HepG2 (cell line): Measurements from ENCODE around the gene LRRC3C. TPM values are rescaled to one million over a fixed set of nuclear protein-coding genes. Genes with fewer than 3 reads are reported as not detected.
A peak's percentile ranks its signal among the peaks of the same experiment; 100 is the strongest.

Source experiments
- ATAC-seq: fragments of 200-7000 bp; cut with Tn5 transposase; 3 replicates; pipeline ENCODE4 v1.9.1; 2020; ENCODE audit warnings: mild to moderate bottlenecking, moderate library complexity
- BruUV-seq: library from RNA; stranded (reverse); fragments of 400-500 nt; replicated peaks from 2 replicates; lab custom pipeline; 2021; lab: Mats Ljungman, UMichigan
- CTCF ChIA-PET: fragments of 300-600 bp; formaldehyde crosslinking; extraction: SDS; loops from one replicate; lab custom pipeline; 2021; ENCODE audit warnings: low total read pairs, inconsistent platforms, low intra/inter-chr PET ratio; lab: Yijun Ruan, JAX
- POLR2A ChIA-PET: fragments of 350-600 bp; sonication (Branson Sonifier 250); formaldehyde crosslinking; loops from one replicate; lab custom pipeline; 2020; ENCODE audit warnings: antibody characterized with exemption, inconsistent platforms; lab: Yijun Ruan, JAX
- DNase-seq: peaks from one replicate; pipeline ENCODE4 v3.0.0-alpha.2; 2015; ENCODE audit warnings: low spot score
- FAIRE-seq: peaks from 3 replicates; lab custom pipeline; 2011; peaks lifted over from hg19 to GRCh38; lab: Jason Lieb, UNC
- H2AFZ ChIP-seq: one replicate; pipeline ENCODE4 v1.6.1; 2011; ENCODE audit warnings: low read length, inconsistent platforms
- H3K27ac ChIP-seq: fragments of 300-600 bp; 3 replicates; pipeline ENCODE4 v1.8.0; 2011; ENCODE audit warnings: mixed run types, mild to moderate bottlenecking, mixed read lengths, low read length, inconsistent platforms; ENCODE audit not compliant: insufficient read depth; ENCODE audit errors: extremely low read length
- H3K27me3 ChIP-seq, 2 experiments: fragments of 200-600 bp in 1 of 2; 2 replicates in 1 of 2; 3 replicates in 1 of 2; pipeline versions ENCODE4 v1.6.0 to v1.8.0; 2011; ENCODE audit warnings: low read length in 2 of 2, mild to moderate bottlenecking in 2 of 2, moderate library complexity in 2 of 2, inconsistent platforms in 1 of 2; ENCODE audit not compliant: insufficient read depth in 2 of 2, control insufficient read depth in 1 of 2
- H3K36me3 ChIP-seq, 2 experiments: fragments of 200-600 bp in 1 of 2; replicated peaks in 1 of 2; 2 replicates in 1 of 2; 3 replicates in 1 of 2; pipeline versions ENCODE4 v1.5.1 to v1.8.0; 2011; ENCODE audit warnings: low read length in 2 of 2, inconsistent platforms in 1 of 2; ENCODE audit not compliant: insufficient read depth in 2 of 2, control insufficient read depth in 1 of 2
- H3K4me1 ChIP-seq: 2 replicates; pipeline ENCODE4 v1.5.1; 2012; ENCODE audit warnings: low read length, inconsistent platforms; ENCODE audit not compliant: insufficient read depth
- H3K4me2 ChIP-seq: 2 replicates; pipeline ENCODE4 v1.6.0; 2011; ENCODE audit warnings: low read depth, low read length, inconsistent platforms
- H3K4me3 ChIP-seq, 3 experiments: fragments of 200-600 bp in 1 of 3; sonication (generic), shearing (Covaris generic) in 1 of 3; replicated peaks in 1 of 3; 2 replicates each; pipeline ENCODE4 v1.5.1; 2011 to 2016; ENCODE audit warnings: low read length in 3 of 3, inconsistent platforms in 2 of 3, low read depth in 2 of 3, mild to moderate bottlenecking in 2 of 3, control low read depth in 1 of 3, mixed read lengths in 1 of 3; ENCODE audit not compliant: insufficient read depth in 1 of 3
- H3K79me2 ChIP-seq: one replicate; pipeline ENCODE4 v1.6.1; 2011; ENCODE audit warnings: low read length, inconsistent platforms; ENCODE audit not compliant: insufficient read depth
- H3K9ac ChIP-seq: 2 replicates; pipeline ENCODE4 v1.6.0; 2011; ENCODE audit warnings: mild to moderate bottlenecking, low read depth, low read length, inconsistent platforms; ENCODE audit not compliant: insufficient read depth
- H3K9me3 ChIP-seq: 2 replicates; pipeline ENCODE4 v1.5.1; 2012; ENCODE audit warnings: mild to moderate bottlenecking, low read length
- H4K20me1 ChIP-seq: 2 replicates; pipeline ENCODE4 v1.6.0; 2011; ENCODE audit warnings: inconsistent platforms, mild to moderate bottlenecking, low read length, moderate library complexity; ENCODE audit not compliant: insufficient read depth
- PCBP2 ChIP-seq: fragments of 200-400 bp; formaldehyde crosslinking; optimal IDR thresholded peaks from 2 replicates; pipeline ENCODE3; 2018; ENCODE audit warnings: low read length, low read depth; ENCODE audit not compliant: poor library complexity, severe bottlenecking
- SMARCC2 ChIP-seq: fragments of 450-650 bp; IDR thresholded peaks from 2 replicates; pipeline ENCODE4 v1.6.1; 2017; ENCODE audit warnings: antibody characterized with exemption, mild to moderate bottlenecking
- ZNF282 ChIP-seq: fragments of 450-650 bp; IDR thresholded peaks from 2 replicates; pipeline ENCODE4 v1.6.1; 2018; ENCODE audit not compliant: partially characterized antibody
- ZNF616 ChIP-seq: sonication (generic); formaldehyde crosslinking; IDR thresholded peaks from 2 replicates; pipeline ENCODE4 v1.5.0; 2020; ENCODE audit warnings: low read depth, mild to moderate bottlenecking, missing genetic modification reagents
- WGBS: methylation state at CpG from one replicate; pipeline ENCODE4 v1.1.6; 2017; ENCODE audit warnings: low lambda C conversion rate; 5-methylcytosine and 5-hydroxymethylcytosine counted together
- in situ Hi-C: cut with HindIII; loops from 2 replicates; pipeline ENCODE4 v1.10.0; 2017; ENCODE audit warnings: low pct_unique_long_range_greater_than_20kb; ENCODE audit not compliant: extremely low pct_ligation_motif_present
- intact Hi-C: fragments of 100-400 bp; cut with micrococcal nuclease; formaldehyde crosslinking; loops from one replicate; pipeline ENCODE4 v1.10.0; 2022; ENCODE audit not compliant: unreplicated experiment
- polyA plus RNA-seq, 8 experiments: library from polyadenylated mRNA; depleted of rRNA in 3 of 8; stranded (reverse) in 7 of 8; unstranded in 1 of 8; fragments of >200 nt; fragmentation: Illumina TruSeq in 4 of 8; extraction: Trizol in 4 of 8; gene quantifications; 2 replicates each; pipeline versions ENCODE4 v1.2.1 to v1.2.3, GENCODE V29; 2011 to 2016; ENCODE audit warnings: low read depth in 4 of 8, missing spikeins in 1 of 8, mixed read lengths in 1 of 8; ENCODE audit not compliant: insufficient read depth in 1 of 8
- total RNA-seq, 5 experiments: library from RNA; depleted of rRNA; stranded (reverse); fragments of >200 nt; fragmentation: Illumina TruSeq; extraction: Trizol; gene quantifications; 2 replicates each; pipeline ENCODE4 v1.2.3, GENCODE V29; 2016; ENCODE audit warnings: low read depth in 1 of 5
- TF ChIP-seq, protein P1 (sequence below): sonication (generic); formaldehyde crosslinking; IDR thresholded peaks from 2 replicates; pipeline ENCODE4 v1.5.1; 2020; ENCODE audit warnings: mild to moderate bottlenecking, moderate library complexity, missing genetic modification reagents
- TF ChIP-seq, protein P2 (sequence below): sonication (generic); formaldehyde crosslinking; IDR thresholded peaks from 2 replicates; pipeline ENCODE4 v1.4.0; 2020; ENCODE audit warnings: mild to moderate bottlenecking, missing genetic modification reagents

Gene LRRC3C
- total and polyA plus RNA-seq, 2 of the 13 experiments (the other 11 are each of a cell fraction or from before 2014, with no cell fraction given), result 0.17 TPM; not detected in 1

GRCh38 chr17:39963829-39964228 is 36.3 kb downstream of the LRRC3C start:
- WGBS, result 63% methylated on average over 6 of the region's 6 CpGs
- POLR2A ChIA-PET, result no interaction called here
- no peaks in the 10 kb centered on the region for H4K20me1 ChIP-seq
- CTCF ChIA-PET, result no interaction called here
- ATAC-seq (no peak), DNase-seq (no peak), FAIRE-seq (no peak)
- no peak overlapping the region for H3K4me2 ChIP-seq
- H2AFZ ChIP-seq, result no peak overlapping the region
- H3K4me3 ChIP-seq, result no peak overlapping the region
- H3K36me3 ChIP-seq, result no peaks in the 10 kb centered on the region
- peaks cover 0 to 47% of the 10 kb centered on the region in 2 experiments; a peak in 3 of 5 replicates for H3K27me3 ChIP-seq
- no peak overlapping the region for H3K9ac ChIP-seq
- in situ Hi-C loops, result no loop called here
- no peak overlapping the region for H3K27ac ChIP-seq
- no peaks in the 10 kb centered on the region for H3K9me3 ChIP-seq
- no TSS peak for BruUV-seq
- no peaks in the 10 kb centered on the region for H3K79me2 ChIP-seq
- no peak for TF ChIP-seq PCBP2
- TF ChIP-seq, protein P1, sequence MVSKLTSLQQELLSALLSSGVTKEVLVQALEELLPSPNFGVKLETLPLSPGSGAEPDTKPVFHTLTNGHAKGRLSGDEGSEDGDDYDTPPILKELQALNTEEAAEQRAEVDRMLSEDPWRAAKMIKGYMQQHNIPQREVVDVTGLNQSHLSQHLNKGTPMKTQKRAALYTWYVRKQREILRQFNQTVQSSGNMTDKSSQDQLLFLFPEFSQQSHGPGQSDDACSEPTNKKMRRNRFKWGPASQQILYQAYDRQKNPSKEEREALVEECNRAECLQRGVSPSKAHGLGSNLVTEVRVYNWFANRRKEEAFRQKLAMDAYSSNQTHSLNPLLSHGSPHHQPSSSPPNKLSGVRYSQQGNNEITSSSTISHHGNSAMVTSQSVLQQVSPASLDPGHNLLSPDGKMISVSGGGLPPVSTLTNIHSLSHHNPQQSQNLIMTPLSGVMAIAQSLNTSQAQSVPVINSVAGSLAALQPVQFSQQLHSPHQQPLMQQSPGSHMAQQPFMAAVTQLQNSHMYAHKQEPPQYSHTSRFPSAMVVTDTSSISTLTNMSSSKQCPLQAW (CRISPR knock-in tag), result 0 out of 2 replicates have a peak, but pooled peaks have one; percentile 20
- TF ChIP-seq, all 625 proteins: peak for 1
- intact Hi-C loops, result no loop called here
- H3K4me1 ChIP-seq, result peaks cover 25% of the 10 kb centered on the region

GRCh38 chr17:39965017-39965699 is 37.6 kb downstream of the LRRC3C start:
- FAIRE-seq (no peak), ATAC-seq (no peak), DNase-seq (no peak)
- Histone ChIP-seq H3K27me3 (peaks cover 1 to 56% of the 10 kb centered on the region in 2 experiments; a peak in 4 of 5 replicates), H3K4me2 (no peak overlapping the region), H3K79me2 (no peaks in the 10 kb centered on the region), H3K4me1 (peaks cover 11% of the 10 kb centered on the region), H3K9ac (no peak overlapping the region), H3K27ac (no peak overlapping the region), H3K9me3 (no peaks in the 10 kb centered on the region), H3K4me3 (no peak overlapping the region), H3K36me3 (no peaks in the 10 kb centered on the region), H2AFZ (no peak overlapping the region), H4K20me1 (no peaks in the 10 kb centered on the region)
- ChIA-PET CTCF (no interaction called here), POLR2A (interaction anchor here (1.0 kb wide), 1 partner anchor 15 kb away, joined by 4 read pairs; the partner anchor contains the start of gene PSMD3)
- TF ChIP-seq ZNF282, result peak; percentile 62
- TF ChIP-seq ZNF616 (CRISPR knock-in tag), result no peak
- TF ChIP-seq SMARCC2, result no peak
- TF ChIP-seq, protein P2, sequence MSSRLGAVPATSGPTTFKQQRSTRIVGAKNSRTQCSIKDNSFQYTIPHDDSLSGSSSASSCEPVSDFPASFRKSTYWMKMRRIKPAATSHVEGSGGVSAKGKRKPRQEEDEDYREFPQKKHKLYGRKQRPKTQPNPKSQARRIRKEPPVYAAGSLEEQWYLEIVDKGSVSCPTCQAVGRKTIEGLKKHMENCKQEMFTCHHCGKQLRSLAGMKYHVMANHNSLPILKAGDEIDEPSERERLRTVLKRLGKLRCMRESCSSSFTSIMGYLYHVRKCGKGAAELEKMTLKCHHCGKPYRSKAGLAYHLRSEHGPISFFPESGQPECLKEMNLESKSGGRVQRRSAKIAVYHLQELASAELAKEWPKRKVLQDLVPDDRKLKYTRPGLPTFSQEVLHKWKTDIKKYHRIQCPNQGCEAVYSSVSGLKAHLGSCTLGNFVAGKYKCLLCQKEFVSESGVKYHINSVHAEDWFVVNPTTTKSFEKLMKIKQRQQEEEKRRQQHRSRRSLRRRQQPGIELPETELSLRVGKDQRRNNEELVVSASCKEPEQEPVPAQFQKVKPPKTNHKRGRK, result peak; percentile 72; the same call in 1 of the 2 replicates
- in situ Hi-C loops (no loop called here), intact Hi-C loops (no loop called here)
- BruUV-seq, result no TSS peak
- 39% methylated on average over 8 of the region's 8 CpGs for WGBS
